GM18951 (cell line): Measurements from ENCODE around the gene JADE2.
"Not testable (repeated sequence)": the region's sequence is repeated elsewhere in the genome, so short reads cannot be mapped to it uniquely, and the experiment has no call there.

Source experiments
- POLR2A ChIP-seq: IDR thresholded peaks from 4 replicates; pipeline ENCODE4 v1.6.1; 2011; ENCODE audit warnings: mild to moderate bottlenecking; ENCODE audit not compliant: insufficient read length, insufficient read depth; ENCODE audit errors: extremely low read depth
- in situ Hi-C: fragments of 300-500 bp; cut with MboI; formaldehyde crosslinking; loops from one replicate; pipeline ENCODE4 v1.12.0; 2022; ENCODE audit warnings: low sequenced_read_pairs, mixed read lengths, inconsistent platforms; ENCODE audit not compliant: unreplicated experiment

The JADE2 gene

DNA sequence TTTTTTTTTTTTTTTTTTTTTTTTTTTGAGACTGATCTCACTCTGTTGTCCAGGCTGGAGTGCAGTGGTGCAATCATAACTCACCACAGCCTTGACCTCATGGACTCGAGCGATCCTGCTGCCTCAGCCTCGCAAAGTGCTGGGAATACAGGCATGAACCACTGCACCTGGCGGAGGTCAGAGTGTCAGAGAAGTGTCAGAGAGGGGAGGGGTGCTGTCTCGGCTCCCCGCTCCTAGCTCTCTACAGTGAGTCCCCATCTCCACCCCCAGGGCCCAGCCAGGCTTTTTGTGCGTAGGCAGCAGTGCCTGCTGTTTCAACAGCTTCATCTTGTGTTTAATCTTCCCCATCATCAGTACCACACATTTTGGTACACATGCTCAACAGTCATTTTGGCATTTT lies 68.9 kb downstream of the JADE2 start:
- no peak for TF ChIP-seq POLR2A
- in situ Hi-C loops = no loop called here

DNA sequence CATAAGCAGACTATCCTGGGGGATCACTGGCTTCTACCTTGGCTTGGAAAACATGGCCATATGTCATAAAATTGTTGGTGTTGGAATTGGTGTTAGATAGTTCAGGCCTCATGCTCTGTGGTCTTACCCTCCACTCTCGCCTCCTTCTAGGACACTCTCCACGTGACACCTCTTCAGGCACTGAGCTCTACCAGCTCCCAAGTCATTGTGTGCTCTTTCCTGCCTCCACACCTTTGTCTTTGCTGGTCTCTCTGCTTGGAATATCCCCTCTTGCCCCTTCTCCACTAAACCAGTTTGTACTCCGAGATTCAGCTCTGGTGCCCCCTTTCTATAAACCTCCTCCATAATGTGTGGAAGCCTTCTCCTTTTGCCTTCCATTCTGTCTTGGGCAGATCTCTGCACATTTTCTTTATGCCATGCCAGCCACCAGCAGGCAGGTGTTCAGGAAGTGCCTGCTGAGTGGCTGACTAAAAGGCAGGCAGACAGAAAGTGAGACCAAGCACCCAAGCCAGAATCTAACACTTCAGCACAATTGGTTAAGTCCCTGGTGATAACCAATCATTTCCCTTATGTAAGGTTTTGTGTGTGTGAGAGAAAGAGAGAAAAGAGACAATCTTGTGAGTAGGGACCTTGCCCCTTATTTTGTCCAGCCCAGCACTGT lies 69.5 kb downstream of the JADE2 start:
- in situ Hi-C loops = no loop called here
- TF ChIP-seq POLR2A = no peak

DNA sequence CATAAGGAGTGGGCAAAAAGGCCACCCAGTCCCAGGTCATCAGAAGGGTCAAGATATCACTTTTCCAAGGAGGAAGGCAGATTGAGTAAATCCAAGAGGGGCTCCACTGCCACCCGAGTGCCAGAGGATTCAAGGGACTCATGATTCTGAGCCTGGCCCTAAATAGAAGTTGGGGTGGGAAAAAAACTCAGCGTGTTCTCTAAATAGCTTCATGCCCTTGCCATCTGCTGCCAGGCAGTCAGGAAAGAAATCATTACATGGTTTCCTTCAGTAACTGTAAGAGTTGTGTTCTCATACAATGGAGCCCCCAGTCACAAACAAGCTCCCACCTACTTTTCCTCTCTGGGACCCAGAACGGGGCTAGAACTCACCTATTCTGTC lies 70.0 kb downstream of the JADE2 start:
- in situ Hi-C loops = no loop called here
- no peak for TF ChIP-seq POLR2A

DNA sequence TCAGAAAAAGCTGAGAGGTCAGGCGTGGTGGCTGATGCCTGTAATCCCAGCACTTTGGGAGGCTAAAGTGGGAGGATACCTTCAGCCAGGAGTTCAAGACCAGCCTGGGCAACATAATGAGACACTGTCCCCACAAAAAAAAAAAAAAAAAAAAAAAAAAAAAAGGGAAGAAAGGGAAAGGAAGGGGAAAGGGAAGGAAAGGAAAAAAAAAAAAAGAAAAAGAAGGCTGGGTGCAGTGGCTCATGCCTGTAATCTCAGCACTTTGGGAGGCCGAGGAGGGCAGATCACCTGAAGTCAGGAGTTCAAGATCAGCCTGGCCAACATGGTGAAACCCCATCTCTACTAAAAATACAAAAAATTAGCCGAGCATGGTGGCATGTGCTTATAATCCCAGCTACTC lies 74.3 kb downstream of the JADE2 start:
- in situ Hi-C loops = not testable (repeated sequence)

DNA sequence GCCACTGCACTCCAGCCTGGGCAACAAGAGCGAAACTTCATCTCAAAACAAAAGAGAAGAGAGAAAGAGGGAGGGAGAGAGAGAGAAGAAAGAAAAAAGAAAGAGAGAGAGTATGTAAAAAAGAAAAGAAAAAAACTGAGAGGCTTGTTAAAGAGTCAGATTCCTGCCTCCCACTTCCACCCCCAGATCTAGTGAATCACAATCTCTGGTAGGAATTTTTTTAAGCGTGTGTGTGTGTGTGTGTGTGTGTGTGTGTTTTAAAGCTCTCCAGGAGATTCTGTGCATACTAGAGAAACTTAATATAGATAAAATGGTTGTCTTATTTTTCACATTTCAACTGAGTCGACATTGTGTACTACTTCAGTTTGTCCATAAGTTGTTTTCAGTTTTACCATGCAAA lies 75.1 kb downstream of the JADE2 start:
- in situ Hi-C loops = no loop called here
- TF ChIP-seq POLR2A = no peak

DNA sequence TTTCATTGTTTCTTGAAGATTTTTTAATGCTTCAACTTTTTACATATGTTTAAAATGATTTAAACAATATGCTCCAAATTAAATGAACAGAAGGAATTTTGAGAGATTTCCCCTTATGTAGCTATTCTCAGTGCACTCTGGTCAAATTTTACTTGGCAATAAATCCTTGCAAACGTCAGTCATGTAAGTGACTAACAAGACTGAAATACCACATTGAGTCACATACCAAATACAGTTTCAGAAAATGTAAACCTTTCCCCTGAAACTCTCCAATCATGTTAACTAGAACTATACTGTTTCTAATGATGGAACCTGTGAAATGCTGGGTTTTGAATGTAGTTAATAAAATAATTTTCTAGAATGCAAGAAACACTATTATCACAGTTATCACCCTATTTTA lies 77.6 kb downstream of the JADE2 start:
- in situ Hi-C loops = no loop called here
- TF ChIP-seq POLR2A = no peak

DNA sequence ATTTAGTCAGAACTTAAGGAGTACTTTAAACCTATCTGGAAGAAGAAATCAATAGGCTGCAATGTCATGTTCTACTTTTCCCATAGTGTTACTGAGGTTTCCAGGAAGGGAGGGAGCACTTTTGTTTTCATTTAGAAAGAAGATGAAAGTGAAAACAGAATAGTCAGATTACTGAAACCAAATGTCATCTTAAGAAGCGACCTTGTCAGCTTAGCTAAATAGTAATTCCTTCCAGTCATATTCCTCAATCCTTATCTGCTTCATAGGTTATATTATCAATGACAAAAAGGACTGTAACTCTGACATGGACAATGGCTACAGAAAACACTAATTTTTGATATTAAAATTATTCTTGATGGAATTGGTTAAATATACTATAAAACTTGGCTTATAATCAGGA lies 79.4 kb downstream of the JADE2 start:
- TF ChIP-seq POLR2A = no peak
- in situ Hi-C loops = no loop called here

DNA sequence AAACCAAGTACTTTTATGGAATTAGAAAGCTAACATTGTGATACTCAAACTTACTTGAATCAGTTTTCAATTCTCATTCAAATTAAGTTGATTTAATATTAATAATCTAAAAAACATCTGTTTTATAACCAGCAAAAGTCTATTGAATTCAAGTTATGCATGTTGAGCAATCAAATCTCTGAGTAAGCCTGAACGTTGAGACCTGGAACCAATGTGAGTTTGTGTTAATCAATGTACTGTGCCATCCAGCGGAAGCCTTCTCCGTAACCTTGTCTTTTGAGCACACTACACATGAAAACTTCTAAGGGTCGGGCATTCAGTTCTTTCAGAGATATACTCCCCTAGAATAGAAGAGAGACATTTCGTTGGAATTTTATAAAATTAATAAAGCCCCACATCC lies 81.3 kb downstream of the JADE2 start:
- no peak for TF ChIP-seq POLR2A
- in situ Hi-C loops = no loop called here

DNA sequence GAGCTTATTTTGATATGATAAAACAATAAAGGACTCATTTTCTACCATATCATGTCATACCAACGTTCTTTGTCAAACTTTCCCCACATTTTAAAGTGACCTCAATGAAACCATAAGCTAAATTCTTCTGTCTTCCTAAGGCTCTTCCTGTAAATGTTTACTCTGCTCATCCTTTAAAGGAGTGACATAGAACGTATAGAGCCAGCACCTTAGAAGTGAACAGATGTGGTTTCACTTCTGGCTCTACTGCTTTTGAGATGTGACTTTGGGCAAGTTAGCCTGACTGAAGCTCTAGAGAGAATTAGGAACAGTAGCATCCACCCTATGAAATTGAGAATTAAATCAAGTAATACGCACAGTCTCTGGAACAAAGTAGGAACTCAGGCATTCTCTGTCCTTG lies 83.1 kb downstream of the JADE2 start:
- no peak for TF ChIP-seq POLR2A
- in situ Hi-C loops = no loop called here

DNA sequence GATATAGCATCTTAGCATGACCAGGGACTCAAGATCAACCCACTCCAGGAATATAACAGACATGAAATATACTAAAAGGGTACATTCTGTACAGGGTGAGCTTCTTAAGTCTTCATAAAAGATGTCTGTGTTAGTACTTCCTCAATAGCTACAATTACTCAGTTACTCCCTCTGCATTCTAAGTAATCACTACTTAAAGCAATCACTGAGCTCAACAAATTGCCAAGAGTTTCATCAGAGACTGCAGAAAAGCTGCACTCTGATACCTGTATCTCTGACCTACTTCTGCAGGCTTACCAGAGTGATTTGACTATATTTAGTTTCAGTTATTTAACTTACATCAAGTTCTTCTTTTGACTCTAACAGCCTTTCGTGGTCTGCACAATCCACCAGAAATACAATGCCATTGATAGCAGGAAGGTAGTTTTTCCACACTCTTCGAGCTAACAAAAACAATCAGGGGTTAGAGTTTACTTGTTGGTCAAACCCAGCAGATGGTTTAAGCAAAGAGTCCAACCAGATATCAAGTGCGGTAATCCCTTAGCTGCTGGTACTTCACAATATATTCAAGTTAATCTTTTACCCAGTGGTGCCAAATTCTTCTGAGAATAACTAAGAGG lies 83.9 kb downstream of the JADE2 start:
- no peak for TF ChIP-seq POLR2A
- in situ Hi-C loops = no loop called here

DNA sequence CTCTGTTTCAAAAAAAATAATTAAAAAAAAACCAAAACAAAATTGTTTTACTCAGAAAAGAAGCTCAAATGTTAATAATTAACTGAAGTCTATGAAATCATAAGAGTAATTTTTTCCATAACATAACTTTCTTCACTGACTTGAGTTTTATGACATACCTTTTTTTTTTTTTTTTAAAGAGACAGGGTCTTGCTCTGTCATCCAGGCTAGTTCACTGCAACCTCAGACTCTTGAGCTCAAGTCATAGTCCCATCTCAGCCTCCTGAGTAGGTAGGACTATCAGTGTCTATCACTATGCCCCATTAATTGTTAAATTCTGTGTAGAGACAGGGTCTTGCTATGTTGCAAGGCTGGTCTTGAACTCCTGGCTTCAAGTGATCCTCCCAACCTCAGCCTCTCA lies 85.3 kb downstream of the JADE2 start:
- no peak for TF ChIP-seq POLR2A
- in situ Hi-C loops = no loop called here

DNA sequence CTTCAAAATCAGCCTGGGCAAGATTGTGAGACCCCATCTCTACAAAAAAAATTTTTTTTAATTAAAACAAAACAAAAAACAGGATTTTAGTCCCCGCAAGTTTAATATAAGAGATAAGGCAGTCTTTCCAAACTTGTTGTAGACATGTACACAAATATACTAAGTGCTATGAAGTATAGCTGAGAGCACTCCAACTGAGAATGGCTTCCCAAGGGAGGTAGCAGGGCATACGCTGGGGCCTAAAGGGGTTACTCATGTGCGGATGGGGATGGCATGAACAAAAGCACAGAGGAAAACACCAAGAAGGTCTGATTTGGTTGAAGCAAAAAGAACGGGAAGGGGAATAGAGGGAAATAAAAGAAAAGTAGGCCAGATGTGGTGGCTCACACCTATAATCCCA lies 86.0 kb downstream of the JADE2 start:
- in situ Hi-C loops = no loop called here
- TF ChIP-seq POLR2A = no peak

DNA sequence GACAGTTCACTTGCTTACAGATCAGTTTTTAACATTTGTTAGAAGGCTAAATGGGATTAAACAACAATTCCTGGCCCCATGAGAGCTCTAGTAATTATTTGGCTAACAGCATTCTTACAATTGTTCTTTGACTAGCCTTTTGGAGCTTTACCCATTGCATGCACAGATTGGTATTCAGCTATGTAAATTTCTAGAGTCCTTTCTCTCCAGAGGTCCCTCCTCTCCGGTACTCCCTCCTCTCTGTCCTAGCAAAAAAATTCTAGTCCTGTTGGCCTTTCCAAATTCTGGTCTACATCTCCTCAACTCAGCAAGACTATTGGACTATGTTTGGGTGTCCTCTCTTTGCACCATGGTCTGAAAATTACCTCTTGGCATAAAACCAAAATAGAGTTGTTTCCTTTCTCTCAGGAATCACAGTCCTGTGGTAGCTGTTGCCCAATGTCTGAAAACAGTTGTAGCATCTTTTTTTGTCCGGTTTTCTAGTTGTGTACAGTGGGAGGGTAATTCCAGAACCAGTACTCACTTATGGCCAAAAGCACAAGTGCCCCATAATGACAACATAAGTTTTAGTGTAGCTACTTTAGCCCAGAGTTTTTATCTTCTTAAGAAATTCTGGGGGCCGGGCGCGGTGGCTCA lies 89.1 kb downstream of the JADE2 start:
- in situ Hi-C loops = no loop called here
- TF ChIP-seq POLR2A = no peak

DNA sequence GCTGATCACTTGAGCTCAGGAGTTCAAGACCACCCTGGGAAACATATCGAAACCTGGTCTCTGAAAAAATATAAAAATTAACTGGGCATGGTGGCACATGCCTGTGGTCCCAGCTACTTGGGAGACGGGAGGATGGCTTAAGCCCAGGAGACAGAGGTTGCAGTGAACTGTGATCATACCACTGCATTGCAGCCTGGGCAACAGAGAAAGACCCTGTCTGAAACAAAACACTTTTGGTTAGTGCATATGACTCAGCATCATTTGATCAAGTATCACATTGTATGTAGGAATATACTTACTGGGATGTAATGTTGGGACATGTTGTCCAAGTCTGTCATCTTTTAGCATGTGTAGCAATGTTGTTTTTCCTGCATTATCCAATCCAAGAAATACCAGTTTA lies 95.2 kb downstream of the JADE2 start:
- TF ChIP-seq POLR2A = no peak
- in situ Hi-C loops = no loop called here
